OCI-LY1 (cell line): ENCODE measurements around the gene CPD.
"Not testable (repeated sequence)": the region's sequence is repeated elsewhere in the genome, so short reads cannot be mapped to it uniquely, and the experiment has no call there.

Source experiments
- H2AFZ ChIP-seq: fragments of 200-600 bp; sonication (generic), shearing (Covaris generic); 2 replicates; pipeline ENCODE4 v1.6.0; 2014; ENCODE audit warnings: antibody characterized with exemption, mild to moderate bottlenecking, low read length
- H3F3A ChIP-seq: fragments of 200-600 bp; sonication (generic), shearing (Covaris generic); 2 replicates; pipeline ENCODE4 v1.6.0; 2014; ENCODE audit warnings: mild to moderate bottlenecking, antibody characterized with exemption, low read length, moderate library complexity; ENCODE audit not compliant: insufficient read depth
- H3K27ac ChIP-seq: fragments of 200-600 bp; sonication (generic); 2 replicates; pipeline ENCODE4 v1.5.1; 2014; ENCODE audit warnings: low read length, mixed run types, mild to moderate bottlenecking, low read depth; ENCODE audit not compliant: poor library complexity, severe bottlenecking
- H3K27me3 ChIP-seq: fragments of 200-600 bp; sonication (generic); 2 replicates; pipeline ENCODE4 v1.6.0; 2014; ENCODE audit warnings: antibody characterized with exemption, mild to moderate bottlenecking, low read length, moderate library complexity; ENCODE audit not compliant: insufficient read depth
- H3K36me3 ChIP-seq: fragments of 200-600 bp; sonication (generic); 2 replicates; pipeline ENCODE4 v1.6.1; 2014; ENCODE audit warnings: mild to moderate bottlenecking, antibody characterized with exemption, low read length, moderate library complexity, mixed read lengths; ENCODE audit not compliant: insufficient read depth
- H3K4me1 ChIP-seq: fragments of 200-600 bp; sonication (generic); 2 replicates; pipeline ENCODE4 v1.5.1; 2014; ENCODE audit warnings: mild to moderate bottlenecking, low read length, moderate library complexity; ENCODE audit not compliant: insufficient read depth, severe bottlenecking
- H3K4me2 ChIP-seq: fragments of 200-600 bp; sonication (generic), shearing (Covaris generic); 2 replicates; pipeline ENCODE4 v1.6.1; 2014; ENCODE audit warnings: low read length
- H3K4me3 ChIP-seq: fragments of 200-600 bp; sonication (generic); 2 replicates; pipeline ENCODE4 v1.5.1; 2014; ENCODE audit warnings: low read length, low read depth, mild to moderate bottlenecking, mixed read lengths; ENCODE audit not compliant: poor library complexity, severe bottlenecking
- H3K79me2 ChIP-seq: fragments of 200-600 bp; shearing (Covaris generic); 2 replicates; pipeline ENCODE4 v1.6.1; 2016; ENCODE audit warnings: mixed run types, low read length, mixed read lengths; ENCODE audit not compliant: insufficient read depth
- H3K9ac ChIP-seq: fragments of 200-600 bp; sonication (generic), shearing (Covaris generic); 2 replicates; pipeline ENCODE4 v1.6.1; 2014; ENCODE audit warnings: mild to moderate bottlenecking, low read length, mixed read lengths
- H3K9me2 ChIP-seq: fragments of 200-600 bp; sonication (generic), shearing (Covaris generic); 2 replicates; pipeline ENCODE4 v1.6.1; 2014; ENCODE audit warnings: low read depth, mild to moderate bottlenecking, low read length, mixed read lengths
- H3K9me3 ChIP-seq: fragments of 200-600 bp; shearing (Covaris generic); 2 replicates; pipeline ENCODE4 v1.6.1; 2014; ENCODE audit warnings: low read length, mixed read lengths
- H4K20me1 ChIP-seq: fragments of 200-600 bp; sonication (generic), shearing (Covaris generic); 2 replicates; pipeline ENCODE4 v1.6.0; 2016; ENCODE audit warnings: mild to moderate bottlenecking, low read length; ENCODE audit not compliant: insufficient read depth
- CTCF ChIP-seq: fragments of 200-600 bp; sonication (generic), shearing (Covaris generic); IDR thresholded peaks from 2 replicates; pipeline ENCODE4 v1.5.1; 2017; ENCODE audit warnings: mild to moderate bottlenecking, antibody characterized with exemption, low read length, moderate library complexity, mixed read lengths
- EZH2 ChIP-seq: fragments of 200-600 bp; sonication (generic), shearing (Covaris generic); IDR thresholded peaks from 2 replicates; pipeline ENCODE4 v1.8.0; 2017; ENCODE audit warnings: borderline replicate concordance, mixed run types, mild to moderate bottlenecking, antibody characterized with exemption, low read length, moderate library complexity, mixed read lengths

The CPD gene

GRCh38 chr17:30458371-30458770 lies 79.6 kb downstream of the CPD start:
- no peak overlapping the region for H3K9ac ChIP-seq
- H3K79me2 ChIP-seq: no peaks in the 10 kb centered on the region
- no peaks in the 10 kb centered on the region for H3F3A ChIP-seq
- H3K27me3 ChIP-seq: no peaks in the 10 kb centered on the region
- H3K36me3 ChIP-seq: peaks cover 49% of the 10 kb centered on the region
- TF ChIP-seq EZH2 (no peak), CTCF (no peak)
- H3K9me2 ChIP-seq: no peaks in the 10 kb centered on the region
- H3K27ac ChIP-seq: no peak overlapping the region
- no peaks in the 10 kb centered on the region for H4K20me1 ChIP-seq
- no peaks in the 10 kb centered on the region for H3K4me1 ChIP-seq
- no peak overlapping the region for H3K4me2 ChIP-seq
- H3K4me3 ChIP-seq: no peak overlapping the region
- no peak overlapping the region for H2AFZ ChIP-seq
- no peaks in the 10 kb centered on the region for H3K9me3 ChIP-seq

GRCh38 chr17:30458797-30459413 lies 80.2 kb downstream of the CPD start:
- not testable (repeated sequence) for H3F3A ChIP-seq, H3K79me2 ChIP-seq, H3K9ac ChIP-seq, H3K27ac ChIP-seq, H3K4me1 ChIP-seq, H2AFZ ChIP-seq, H3K4me2 ChIP-seq, H3K9me3 ChIP-seq, H3K9me2 ChIP-seq, H3K27me3 ChIP-seq, H4K20me1 ChIP-seq, H3K4me3 ChIP-seq
- H3K36me3 ChIP-seq: peaks cover 44% of the 10 kb centered on the region

GRCh38 chr17:30468465-30468864 lies 89.7 kb downstream of the CPD start:
- H3K4me3 ChIP-seq: no peak overlapping the region
- TF ChIP-seq EZH2: no peak
- no peak for TF ChIP-seq CTCF
- H3K27me3 ChIP-seq: no peaks in the 10 kb centered on the region
- no peaks in the 10 kb centered on the region for H3K9me2 ChIP-seq
- no peaks in the 10 kb centered on the region for H3K4me1 ChIP-seq
- H3K36me3 ChIP-seq: peaks cover 6% of the 10 kb centered on the region; the same call in 1 of the 2 replicates
- no peaks in the 10 kb centered on the region for H3F3A ChIP-seq
- no peak overlapping the region for H2AFZ ChIP-seq
- no peaks in the 10 kb centered on the region for H4K20me1 ChIP-seq
- H3K9ac ChIP-seq: no peak overlapping the region
- no peaks in the 10 kb centered on the region for H3K9me3 ChIP-seq
- H3K79me2 ChIP-seq: no peaks in the 10 kb centered on the region
- no peak overlapping the region for H3K27ac ChIP-seq
- no peak overlapping the region for H3K4me2 ChIP-seq

- H3K4me3 ChIP-seq: no peak overlapping the region
- H3K27ac ChIP-seq: no peak overlapping the region
- no peaks in the 10 kb centered on the region for H3K36me3 ChIP-seq
- peaks cover 9% of the 10 kb centered on the region for H3K4me1 ChIP-seq
- TF ChIP-seq CTCF (no peak), EZH2 (no peak)
- H2AFZ ChIP-seq: no peak overlapping the region
- peaks cover under 1% of the 10 kb centered on the region; the same call in 1 of the 2 replicates for H3K79me2 ChIP-seq
- H3F3A ChIP-seq: no peaks in the 10 kb centered on the region
- no peaks in the 10 kb centered on the region for H3K9me2 ChIP-seq
- no peaks in the 10 kb centered on the region for H3K9me3 ChIP-seq
- H3K9ac ChIP-seq: no peak overlapping the region
- H3K4me2 ChIP-seq: no peak overlapping the region
- no peaks in the 10 kb centered on the region for H4K20me1 ChIP-seq
- H3K27me3 ChIP-seq: no peaks in the 10 kb centered on the region
Observed at GRCh38 chr17:30472238-30472890, 93.6 kb downstream of the CPD start.
